Measurements from ENCODE around the gene PLBD2. TPM values are rescaled to one million over a fixed set of nuclear protein-coding genes. Genes with fewer than 3 reads are reported as not detected.

The PLBD2 gene
- total RNA-seq, 6 experiments from 2014 or later, result 49.8 to 64.3 (median 54.6) TPM

- no peaks in the 10 kb centered on the region; the same call in 1 of the 2 replicates for H3K36me3 Mint-ChIP-seq (ENCODE audit: low read depth)
- TF ChIP-seq CTCF (IDR thresholded peaks at IDR 0.05), result no peak
- peaks cover 15% of the 10 kb centered on the region for H3K27me3 Mint-ChIP-seq (ENCODE audit: insufficient read depth)
- no peaks in the 10 kb centered on the region for H3K9me3 Mint-ChIP-seq
- no peak overlapping the region for H3K4me3 Mint-ChIP-seq
- no peak for DNase-seq
- no peak overlapping the region for H3K27ac Mint-ChIP-seq
- H3K4me1 Mint-ChIP-seq (ENCODE audit: low read depth), result no peaks in the 10 kb centered on the region
Measured at GRCh38 chr12:113397497-113398197, 39.3 kb downstream of the PLBD2 start.

- H3K4me1 Mint-ChIP-seq (ENCODE audit: low read depth), result no peaks in the 10 kb centered on the region
- no peaks in the 10 kb centered on the region for H3K36me3 Mint-ChIP-seq (ENCODE audit: low read depth)
- H3K9me3 Mint-ChIP-seq, result no peaks in the 10 kb centered on the region
- peaks cover 15% of the 10 kb centered on the region for H3K27me3 Mint-ChIP-seq (ENCODE audit: insufficient read depth)
- TF ChIP-seq CTCF (IDR thresholded peaks at IDR 0.05), result no peak
- no peak overlapping the region for H3K27ac Mint-ChIP-seq
- H3K4me3 Mint-ChIP-seq, result no peak overlapping the region
- no peak for DNase-seq
Measured at GRCh38 chr12:113398346-113399290, 40.2 kb downstream of the PLBD2 start.

- no peak overlapping the region for H3K4me3 Mint-ChIP-seq
- H3K36me3 Mint-ChIP-seq (ENCODE audit: low read depth), result no peaks in the 10 kb centered on the region
- no peak for TF ChIP-seq CTCF (IDR thresholded peaks at IDR 0.05)
- no peaks in the 10 kb centered on the region for H3K4me1 Mint-ChIP-seq (ENCODE audit: low read depth)
- no peak for DNase-seq
- H3K27me3 Mint-ChIP-seq (ENCODE audit: insufficient read depth), result peaks cover 14% of the 10 kb centered on the region
- H3K9me3 Mint-ChIP-seq, result no peaks in the 10 kb centered on the region
- no peak overlapping the region for H3K27ac Mint-ChIP-seq
Measured at GRCh38 chr12:113399490-113399889, 41.1 kb downstream of the PLBD2 start.

GRCh38 chr12:113400362-113400761 is 42.0 kb downstream of the PLBD2 start:
- Mint-ChIP-seq H3K27me3 (ENCODE audit: insufficient read depth) (peaks cover 13% of the 10 kb centered on the region), H3K9me3 (no peaks in the 10 kb centered on the region), H3K4me1 (ENCODE audit: low read depth) (no peaks in the 10 kb centered on the region), H3K4me3 (no peak overlapping the region), H3K36me3 (ENCODE audit: low read depth) (no peaks in the 10 kb centered on the region), H3K27ac (no peak overlapping the region)
- TF ChIP-seq CTCF (IDR thresholded peaks at IDR 0.05), result no peak
- no peak for DNase-seq

- no peak overlapping the region for H3K27ac Mint-ChIP-seq
- no peak overlapping the region for H3K4me3 Mint-ChIP-seq
- no peak for DNase-seq
- H3K36me3 Mint-ChIP-seq (ENCODE audit: low read depth), result no peaks in the 10 kb centered on the region
- no peak for TF ChIP-seq CTCF (IDR thresholded peaks at IDR 0.05)
- peaks cover 13% of the 10 kb centered on the region for H3K27me3 Mint-ChIP-seq (ENCODE audit: insufficient read depth)
- H3K4me1 Mint-ChIP-seq (ENCODE audit: low read depth), result no peaks in the 10 kb centered on the region
- no peaks in the 10 kb centered on the region for H3K9me3 Mint-ChIP-seq
Measured at GRCh38 chr12:113401066-113402000, 42.9 kb downstream of the PLBD2 start.
